Measurements from ENCODE around the gene MRPL40.

The MRPL40 gene

GRCh38 chr22:19461506-19461905 is 29.2 kb downstream of the MRPL40 start:
- no peak for DNase-seq (ENCODE audit: low read depth in 2 of 2)

GRCh38 chr22:19463008-19463407 is 30.7 kb downstream of the MRPL40 start:
- no peak for DNase-seq (ENCODE audit: low read depth in 2 of 2)

GRCh38 chr22:19463491-19464469 is 31.4 kb downstream of the MRPL40 start:
- DNase-seq (ENCODE audit: low read depth in 2 of 2), result no peak

GRCh38 chr22:19464546-19464945 is 32.2 kb downstream of the MRPL40 start:
- no peak for DNase-seq (ENCODE audit: low read depth in 2 of 2)

- no peak for DNase-seq (ENCODE audit: low read depth in 2 of 2)
These were observed 32.6 kb downstream of the MRPL40 start for GRCh38 chr22:19464975-19465374.

- DNase-seq (ENCODE audit: low read depth in 2 of 2), result no peak
These were observed 33.9 kb downstream of the MRPL40 start for GRCh38 chr22:19466126-19466716.

- DNase-seq (ENCODE audit: low read depth in 2 of 2), result no peak
These were observed 34.8 kb downstream of the MRPL40 start for GRCh38 chr22:19466848-19467752.

GRCh38 chr22:19467912-19468311 is 35.6 kb downstream of the MRPL40 start:
- no peak for DNase-seq (ENCODE audit: low read depth in 2 of 2)

GRCh38 chr22:19469421-19469820 is 37.1 kb downstream of the MRPL40 start:
- DNase-seq (ENCODE audit: low read depth in 2 of 2), result no peak

GRCh38 chr22:19470010-19470409 is 37.7 kb downstream of the MRPL40 start:
- DNase-seq (ENCODE audit: low read depth in 2 of 2), result no peak

- DNase-seq (ENCODE audit: low read depth in 2 of 2), result no peak
These were observed 39.2 kb downstream of the MRPL40 start for GRCh38 chr22:19471572-19471971.

- no peak for DNase-seq (ENCODE audit: low read depth in 2 of 2)
These were observed 39.9 kb downstream of the MRPL40 start for GRCh38 chr22:19472233-19472632.

GRCh38 chr22:19473578-19473977 is 41.2 kb downstream of the MRPL40 start:
- DNase-seq (ENCODE audit: low read depth in 2 of 2), result no peak

GRCh38 chr22:19476023-19476422 is 43.7 kb downstream of the MRPL40 start:
- DNase-seq (ENCODE audit: low read depth in 2 of 2), result no peak

- no peak for DNase-seq (ENCODE audit: low read depth in 2 of 2)
These were observed 45.1 kb downstream of the MRPL40 start for GRCh38 chr22:19477321-19478044.

GRCh38 chr22:19478045-19478900 is 45.9 kb downstream of the MRPL40 start:
- DNase-seq (ENCODE audit: low read depth in 2 of 2), result no peak

GRCh38 chr22:19478901-19479354 is 46.6 kb downstream of the MRPL40 start, which contains the start of gene UFD1:
UFD1 (minus strand) TSS chr22:19479193; CDS start chr22:19479085, 108 bp downstream.
- DNase-seq (ENCODE audit: low read depth in 2 of 2), result peak; percentile 53 to 61

GRCh38 chr22:19479355-19480172 is 47.2 kb downstream of the MRPL40 start, which contains the start of gene CDC45:
CDC45 (plus strand) TSS chr22:19479920; CDS start chr22:19479969, 49 bp downstream.
- peak; percentile 81 to 85 for DNase-seq (ENCODE audit: low read depth in 2 of 2)

GRCh38 chr22:19480173-19480568 is 47.8 kb downstream of the MRPL40 start:
- no peak for DNase-seq (ENCODE audit: low read depth in 2 of 2)

Data from stimulated activated CD8-positive, alpha-beta memory T cell treated with anti-CD3 and anti-CD28 coated beads, Interleukin-7, amount 100 ng/mL, for 1 hour (primary cell).